HG03565 (cell line): ENCODE results near the gene GCAT.
"Not testable (repeated sequence)": the region's sequence is repeated elsewhere in the genome, so short reads cannot be mapped to it uniquely, and the experiment has no call there.

ENCODE experiments used
- ATAC-seq: cut with Tn5 transposase; IDR thresholded peaks from one replicate; pipeline ENCODE4 v1.9.1; 2021; ENCODE audit warnings: mild to moderate bottlenecking, moderate library complexity; ENCODE audit not compliant: unreplicated experiment

The GCAT gene

GRCh38 chr22:37781434-37782059, 26.2 kb upstream of the GCAT start:
- ATAC-seq, result no peak

DNA sequence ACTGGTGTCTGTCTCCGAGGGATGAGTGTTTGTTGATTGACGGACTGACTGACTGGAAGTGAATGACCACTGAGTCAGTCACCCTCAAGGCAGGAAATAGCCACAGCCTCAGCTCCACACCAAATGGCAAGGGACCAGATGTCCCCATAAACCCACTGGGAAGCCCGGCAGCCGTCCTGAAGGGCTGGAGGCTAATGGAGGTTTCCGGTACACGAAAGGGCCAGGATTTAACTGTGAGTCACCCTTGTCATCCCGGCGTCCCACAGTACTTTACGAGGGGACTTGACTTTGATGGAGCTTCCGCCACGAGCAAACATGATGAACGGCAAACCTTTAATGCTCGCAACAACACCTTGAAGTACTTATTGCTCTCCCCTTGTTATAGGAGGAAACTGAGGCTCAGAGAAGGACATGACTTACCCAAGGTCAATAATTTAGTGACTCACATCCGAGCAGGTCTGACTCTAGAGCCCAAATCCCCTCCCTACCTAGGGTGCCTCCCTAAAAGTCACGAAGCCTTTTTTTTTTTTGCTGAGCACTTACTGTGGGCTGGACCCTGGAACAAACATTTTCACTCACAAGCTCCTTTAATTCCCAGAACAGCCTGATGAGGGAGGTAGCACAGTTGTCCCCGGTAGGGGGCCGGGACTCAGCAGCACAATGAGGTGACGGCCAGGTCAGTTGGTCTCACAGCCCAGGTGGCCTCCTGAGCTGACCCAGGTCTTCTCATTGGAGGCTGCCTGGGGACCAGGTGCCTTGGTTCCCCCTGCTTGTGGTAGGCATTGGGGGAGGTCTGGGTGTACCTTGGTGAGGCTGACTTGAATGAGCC, 25.2 kb upstream of the GCAT start:
- ATAC-seq, result no peak

- ATAC-seq, result no peak
Measured at GRCh38 chr22:37784829-37785495, 22.8 kb upstream of the GCAT start.

DNA sequence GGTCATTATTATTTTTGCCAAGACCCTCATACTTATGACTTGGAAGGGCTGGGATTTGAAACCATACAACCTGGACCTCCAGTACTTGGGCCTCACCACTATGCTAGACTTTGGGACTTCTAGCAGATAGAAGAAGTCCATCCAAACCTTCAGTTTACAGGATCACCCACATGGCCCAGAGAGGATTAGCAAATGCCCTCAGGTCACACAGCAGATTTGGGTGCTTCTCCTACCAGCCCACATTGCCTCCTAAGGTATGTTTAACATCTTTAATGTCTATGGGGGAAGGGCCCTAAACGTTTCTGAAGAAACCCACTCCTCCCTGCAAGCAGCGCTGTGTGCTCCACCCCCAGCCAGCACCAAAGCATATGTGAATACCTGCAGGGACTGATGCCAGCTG, 17.5 kb upstream of the GCAT start:
- ATAC-seq, result no peak

- no peak for ATAC-seq
Measured at GRCh38 chr22:37792494-37792893, 15.2 kb upstream of the GCAT start.

GRCh38 chr22:37794376-37794775, 13.4 kb upstream of the GCAT start:
- ATAC-seq, result no peak

DNA sequence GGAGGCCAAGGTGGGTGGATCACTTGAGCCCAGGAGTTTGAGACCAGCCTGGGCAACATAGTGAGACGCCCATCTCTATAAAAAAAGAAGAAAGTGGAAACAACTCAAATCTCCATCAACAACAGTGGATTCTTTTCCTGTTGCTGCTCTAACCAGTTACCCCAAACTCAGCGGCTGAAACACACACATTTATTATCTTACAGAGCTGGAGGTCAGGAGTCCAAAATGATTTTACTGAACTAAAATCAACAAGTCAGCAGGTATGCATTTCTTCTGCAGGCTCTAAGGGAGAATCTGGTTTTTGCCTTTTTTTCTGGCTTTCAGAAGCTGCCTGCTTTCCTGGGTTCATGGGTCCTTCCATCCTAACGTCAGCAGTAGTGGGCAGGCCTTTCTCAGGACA, 11.7 kb upstream of the GCAT start:
- ATAC-seq, result no peak

GRCh38 chr22:37797259-37797658, 10.5 kb upstream of the GCAT start:
- ATAC-seq, result not testable (repeated sequence)

- ATAC-seq, result no peak
Measured at GRCh38 chr22:37797874-37798500, 9.7 kb upstream of the GCAT start.

DNA sequence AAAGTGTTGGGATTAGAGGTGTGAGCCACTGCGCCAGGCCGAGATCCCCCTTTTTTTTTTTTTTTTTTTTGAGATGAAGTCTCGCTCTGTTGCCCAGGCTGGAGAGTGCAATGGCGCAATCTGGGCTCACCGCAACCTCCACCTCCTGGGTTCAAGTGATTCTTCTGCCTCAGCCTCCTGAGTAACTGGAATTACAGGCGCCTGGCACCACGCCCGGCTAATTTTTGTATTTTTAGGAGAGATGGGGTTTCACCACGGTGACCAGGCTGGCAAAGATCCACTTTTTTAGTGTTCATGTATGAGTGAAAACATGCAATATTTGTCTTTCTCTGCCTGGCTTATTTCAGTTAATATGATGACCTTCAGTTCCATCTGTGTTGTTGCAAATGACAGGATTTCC, 7.8 kb upstream of the GCAT start:
- not testable (repeated sequence) for ATAC-seq

- ATAC-seq, result no peak
Measured at GRCh38 chr22:37801946-37802309, 5.8 kb upstream of the GCAT start.

DNA sequence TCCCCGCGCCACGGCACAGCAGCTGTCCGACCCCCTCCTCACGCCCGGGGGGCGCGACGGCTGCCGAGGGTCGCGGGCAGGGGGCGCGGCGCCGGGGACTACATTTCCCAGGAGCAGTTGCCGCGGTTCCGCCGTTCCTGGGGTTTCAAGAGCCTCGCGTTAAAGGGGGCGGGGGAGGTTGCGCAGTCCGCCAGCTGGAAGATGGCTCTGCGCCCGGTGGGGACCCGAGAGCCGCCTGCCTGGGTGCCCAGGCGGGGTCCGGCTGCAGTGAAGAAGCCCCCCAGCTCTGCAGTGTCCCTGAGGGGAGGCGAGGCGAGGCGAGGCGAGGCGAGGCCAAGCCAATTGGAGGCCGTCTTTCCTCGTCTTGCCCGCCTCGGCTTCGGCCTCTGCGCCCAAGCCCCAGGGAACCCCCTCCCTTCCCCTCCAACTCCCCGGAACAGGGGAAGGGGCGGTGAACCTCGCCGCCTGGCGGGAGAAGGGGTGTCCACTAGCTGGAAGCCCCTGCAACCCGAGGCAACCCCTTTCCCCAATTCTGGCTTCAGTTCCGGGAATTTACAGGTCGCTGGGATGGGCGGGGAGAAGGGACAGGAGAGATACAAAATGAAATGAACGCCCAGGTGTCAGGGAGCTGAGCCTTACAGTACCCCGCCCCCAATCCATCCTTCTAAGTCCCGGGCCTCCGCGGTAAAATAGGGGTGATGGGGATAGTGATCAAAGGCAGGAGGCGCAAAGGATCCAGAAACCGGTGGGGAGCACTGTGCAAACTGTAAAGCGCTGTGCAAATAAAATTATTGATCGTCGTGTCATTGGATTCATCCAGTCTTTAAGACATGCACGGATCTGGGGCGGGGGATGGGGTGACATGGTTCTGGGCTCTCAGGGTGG, 5.2 kb upstream of the GCAT start:
- ATAC-seq, result no peak

- no peak for ATAC-seq
Measured at GRCh38 chr22:37803195-37803638, 4.5 kb upstream of the GCAT start.

DNA sequence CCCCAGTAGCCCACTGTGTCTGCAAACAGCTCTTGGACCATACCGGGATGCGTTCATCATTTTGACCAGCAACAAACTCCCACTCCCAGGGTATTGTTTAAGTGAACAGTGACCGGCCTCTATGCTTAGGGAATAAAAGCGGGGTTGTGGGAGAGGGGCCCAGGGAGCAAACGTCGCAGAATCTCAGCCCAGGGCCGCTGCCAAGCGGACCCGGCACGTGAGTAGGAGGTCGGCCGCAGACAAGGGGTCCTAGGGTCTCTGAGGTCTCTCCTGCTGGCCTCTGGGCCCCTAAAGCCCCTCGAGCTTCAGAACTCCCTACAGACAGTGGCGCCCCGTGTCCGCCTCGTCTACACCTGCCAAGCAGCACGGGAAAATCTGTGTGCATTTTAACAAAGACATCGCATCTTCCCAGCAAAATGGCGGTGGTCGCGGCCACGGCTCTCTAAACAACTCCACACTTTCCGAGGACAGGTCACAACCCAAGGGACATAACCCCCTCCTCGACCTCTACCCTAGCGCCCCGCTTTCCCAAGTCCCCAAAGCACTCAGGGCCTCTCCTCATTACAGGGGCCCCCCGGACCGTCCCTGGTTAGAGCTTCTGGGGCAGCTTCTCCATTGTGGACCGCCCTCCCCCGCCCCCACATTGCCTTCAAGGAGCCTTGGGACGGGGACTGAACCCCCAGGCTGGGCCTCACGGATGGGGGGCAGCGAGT, 3.9 kb upstream of the GCAT start:
- ATAC-seq, result no peak

DNA sequence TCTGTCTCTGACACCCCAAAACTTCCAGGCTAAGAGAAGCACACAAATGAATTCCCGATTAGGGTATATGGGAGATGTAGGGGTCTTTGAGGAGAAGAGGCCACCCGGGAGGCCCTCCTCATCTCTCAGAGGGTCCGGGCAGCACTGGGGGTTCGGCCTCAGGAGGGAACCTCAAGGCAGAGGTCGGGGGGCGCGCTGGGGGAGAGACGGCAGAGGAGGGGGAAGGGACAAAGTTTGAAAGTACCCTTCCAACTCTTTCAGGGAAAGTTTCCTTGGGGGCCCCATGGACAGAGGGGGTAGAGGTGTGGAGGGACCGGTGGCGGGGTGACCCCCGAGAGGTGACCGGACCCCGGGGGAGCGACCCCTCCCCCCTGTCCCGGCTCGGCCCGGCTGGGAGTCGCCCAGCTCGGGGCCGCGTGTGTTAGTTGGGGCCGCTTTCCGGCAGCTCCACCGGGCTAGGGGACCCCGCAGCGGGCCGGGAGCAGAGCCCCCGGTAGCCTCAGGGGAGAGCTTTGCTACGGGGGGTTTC, 3.3 kb upstream of the GCAT start:
- ATAC-seq, result no peak

GRCh38 chr22:37804881-37805809, 2.6 kb upstream of the GCAT start:
- ATAC-seq, result no peak

- ATAC-seq, result no peak
Measured at GRCh38 chr22:37805810-37806277, 1.9 kb upstream of the GCAT start.
